ENCODE results near the gene CASK.

GRCh38 chrX:41499984-41500383 is 423.4 kb downstream of the CASK start:
- TF ChIP-seq POLR2AphosphoS5 (IDR thresholded peaks at IDR 0.05; ENCODE audit: borderline replicate concordance, low read depth, low read length) (no peak), EZH2 (IDR thresholded peaks at IDR 0.05) (no peak)
